Posterior cingulate gyrus (tissue), 11 donors: ENCODE measurements around the gene PLA2G15.

Source experiments
- DNase-seq, 10 donors: peaks; one replicate each; pipeline versions ENCODE4 v3.0.0 to v3.0.0-alpha.2; 2020 to 2021; ENCODE audit warnings: mixed read lengths in 3 of 10
- intact Hi-C: fragments of 100-400 bp; cut with DNase I; formaldehyde crosslinking; loops from one replicate; pipeline ENCODE4 v1.15.1; 2023

PLA2G15 gene

DNA sequence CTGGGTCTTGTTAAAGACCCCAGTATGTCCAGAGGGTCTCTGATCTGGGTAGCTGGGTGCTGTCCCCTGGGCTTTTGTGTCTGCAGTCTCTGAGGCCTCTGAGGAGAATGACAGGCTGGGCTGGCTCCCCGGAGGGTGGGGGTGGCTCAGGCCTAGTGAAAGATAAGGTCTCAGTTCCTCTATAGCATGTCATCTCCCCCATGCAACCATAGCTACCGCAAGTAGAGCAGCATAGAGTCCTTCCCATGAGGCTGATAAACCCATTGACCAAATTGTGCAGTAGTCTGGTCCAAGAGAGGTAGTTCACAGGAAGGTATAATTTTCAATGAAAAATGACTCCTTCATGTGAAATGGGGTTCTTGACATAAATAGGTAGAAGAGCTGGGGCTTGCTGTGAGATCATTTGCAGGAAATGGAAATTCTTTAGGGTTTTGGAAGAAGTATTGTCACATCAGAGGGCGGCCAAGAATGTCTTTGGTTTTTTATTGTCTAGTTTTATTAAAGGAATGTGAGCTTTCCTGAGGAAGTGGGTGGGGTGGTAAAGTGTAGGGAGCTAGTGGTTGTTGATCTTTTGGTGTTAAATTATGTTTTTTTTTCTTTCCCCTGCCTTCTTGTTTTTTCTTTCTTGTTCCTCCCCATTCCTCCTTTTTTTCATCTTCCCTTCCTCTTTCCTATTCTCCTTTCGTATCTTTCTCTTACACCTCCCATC lies 44.6 kb downstream of the PLA2G15 start:
- peak in 1 of 10 donors; percentile 54 for DNase-seq
- intact Hi-C loops = no loop called here

DNA sequence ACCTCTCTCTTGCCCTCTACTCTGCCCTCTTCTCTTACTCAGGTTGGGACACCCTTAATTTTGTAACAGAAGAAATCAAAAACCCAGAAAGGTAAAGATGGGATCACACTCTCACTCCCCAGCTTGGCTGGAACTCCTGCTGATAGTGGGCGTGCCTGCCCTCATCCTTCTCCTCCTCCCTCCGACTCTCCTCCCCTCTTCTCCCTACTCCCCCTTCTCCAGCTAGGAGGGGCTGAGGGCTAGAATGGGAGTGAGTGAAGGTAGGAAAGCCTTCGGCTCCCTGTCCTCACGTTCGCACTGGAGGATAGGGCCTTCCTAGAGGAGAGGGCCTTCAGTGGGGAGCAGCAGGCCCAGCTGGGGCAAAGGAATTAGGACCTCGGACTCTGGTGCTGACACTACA lies 45.3 kb downstream of the PLA2G15 start:
- intact Hi-C loops = no loop called here
- peak in 1 of 10 donors; percentile 57 for DNase-seq

DNA sequence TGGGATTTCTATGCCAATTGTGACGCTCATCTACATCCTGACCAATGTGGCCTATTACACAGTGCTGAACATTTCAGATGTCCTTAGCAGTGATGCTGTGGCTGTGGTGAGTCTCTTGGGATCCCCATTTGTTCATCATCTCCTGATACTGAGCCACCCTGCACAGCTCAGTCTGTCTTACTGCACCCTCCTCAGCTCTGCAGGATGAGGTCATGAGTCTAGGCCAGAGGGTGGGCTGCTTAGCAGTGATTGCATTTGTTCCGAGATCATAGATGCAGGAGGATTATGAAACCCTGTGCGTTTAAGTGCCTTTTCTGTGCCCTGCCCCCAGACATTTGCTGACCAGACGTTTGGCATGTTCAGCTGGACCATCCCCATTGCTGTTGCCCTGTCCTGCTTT lies 46.1 kb downstream of the PLA2G15 start:
- intact Hi-C loops = no loop called here
- no peak for DNase-seq

DNA sequence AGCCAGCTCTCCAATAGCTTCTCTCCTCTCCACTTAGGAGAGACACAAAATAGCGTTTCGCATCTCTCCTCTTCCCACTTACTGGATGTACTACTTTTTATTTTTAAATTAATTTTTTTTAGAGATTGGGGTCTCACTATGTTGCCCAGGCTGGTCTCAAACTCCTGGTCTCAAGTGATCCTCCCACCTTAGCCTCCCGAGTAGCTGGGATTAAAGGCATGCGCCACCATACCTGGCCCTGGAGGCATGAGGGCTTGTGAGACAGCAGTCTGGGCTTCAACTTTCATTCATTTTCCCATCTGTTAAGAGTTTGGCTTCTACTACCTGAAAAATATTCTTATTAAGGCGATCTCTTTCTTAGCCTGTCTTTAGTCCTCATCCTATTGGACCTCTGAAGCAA lies 47.3 kb downstream of the PLA2G15 start:
- intact Hi-C loops = no loop called here
- DNase-seq = peak in 1 of 10 donors; percentile 2

DNA sequence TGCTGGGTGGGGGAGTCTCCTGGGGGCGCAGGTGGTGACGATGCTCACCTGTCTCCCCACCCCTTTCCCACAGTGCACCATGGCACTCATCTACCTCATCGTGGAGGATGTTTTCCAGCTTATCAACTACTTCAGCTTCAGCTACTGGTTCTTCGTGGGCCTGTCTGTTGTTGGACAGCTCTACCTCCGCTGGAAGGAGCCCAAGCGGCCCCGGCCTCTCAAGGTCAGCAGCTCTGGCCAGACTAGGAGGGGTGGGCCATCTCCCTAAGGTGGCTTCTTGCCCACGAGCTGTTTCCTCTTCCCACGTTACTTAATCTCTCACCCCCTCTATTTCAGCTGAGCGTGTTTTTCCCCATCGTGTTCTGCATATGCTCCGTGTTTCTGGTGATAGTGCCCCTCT lies 51.1 kb downstream of the PLA2G15 start:
- intact Hi-C loops = no loop called here
- DNase-seq = peak in 1 of 10 donors; percentile 24

DNA sequence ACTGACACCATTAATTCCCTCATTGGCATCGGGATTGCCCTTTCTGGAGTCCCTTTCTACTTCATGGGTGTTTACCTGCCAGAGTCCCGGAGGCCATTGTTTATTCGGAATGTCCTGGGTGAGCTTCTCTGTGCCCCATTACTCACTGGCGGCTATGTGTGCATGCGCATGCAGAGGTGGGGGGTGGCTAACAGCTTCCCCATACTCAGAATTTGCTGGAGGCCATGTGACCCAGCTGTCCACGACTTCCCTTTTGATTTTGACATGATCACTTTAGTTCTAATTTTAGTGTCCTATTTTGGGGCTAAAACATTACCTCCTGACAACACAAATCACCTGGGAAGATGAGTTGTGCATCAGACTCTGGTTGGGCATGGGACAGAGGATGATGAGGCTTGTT lies 51.5 kb downstream of the PLA2G15 start:
- intact Hi-C loops = no loop called here
- DNase-seq = peak in 1 of 10 donors; percentile 58

DNA sequence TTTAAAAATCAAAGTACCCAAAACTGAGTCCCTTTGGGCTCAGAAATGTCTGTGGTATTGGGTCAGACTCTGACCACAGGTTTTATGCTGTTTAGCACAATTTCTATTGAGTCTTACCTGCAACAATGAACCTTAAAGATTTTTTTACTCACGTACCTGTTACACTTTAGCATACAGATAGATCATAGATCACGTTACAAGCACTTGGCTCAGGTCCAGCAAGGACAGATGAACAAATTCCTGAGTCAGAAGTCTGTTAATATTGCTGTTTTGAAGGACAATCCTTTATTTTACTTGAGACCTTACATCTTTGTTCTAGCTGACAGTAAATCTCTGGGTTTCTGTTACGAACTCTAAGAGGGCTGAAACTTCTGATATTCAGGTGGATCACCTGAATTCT lies 52.7 kb downstream of the PLA2G15 start:
- intact Hi-C loops = no loop called here

DNA sequence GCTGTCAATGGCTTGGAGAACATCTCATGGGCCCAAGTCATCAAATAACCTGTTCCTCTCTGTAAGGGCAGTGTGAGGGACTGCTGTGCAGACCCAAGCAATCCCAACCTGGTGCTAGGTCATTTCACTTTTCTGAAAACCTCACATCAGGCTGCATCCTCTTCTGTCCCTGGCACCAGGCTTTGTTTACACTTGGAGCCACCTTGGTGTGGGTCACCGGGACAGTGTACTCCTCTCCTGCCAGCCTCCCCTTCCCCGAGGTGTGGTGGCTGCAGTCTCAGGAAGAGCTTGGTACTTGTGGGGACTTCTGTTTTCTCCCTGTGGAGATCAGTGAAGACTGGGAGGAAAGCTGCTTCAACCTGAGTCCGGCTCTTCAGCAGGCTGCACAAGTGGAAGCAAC lies 53.1 kb downstream of the PLA2G15 start:
- peak in 1 of 10 donors; percentile 36 for DNase-seq
- intact Hi-C loops = no loop called here

More for the DNA sequence above, 52.7 kb downstream of the PLA2G15 start:
- DNase-seq = no peak

DNA sequence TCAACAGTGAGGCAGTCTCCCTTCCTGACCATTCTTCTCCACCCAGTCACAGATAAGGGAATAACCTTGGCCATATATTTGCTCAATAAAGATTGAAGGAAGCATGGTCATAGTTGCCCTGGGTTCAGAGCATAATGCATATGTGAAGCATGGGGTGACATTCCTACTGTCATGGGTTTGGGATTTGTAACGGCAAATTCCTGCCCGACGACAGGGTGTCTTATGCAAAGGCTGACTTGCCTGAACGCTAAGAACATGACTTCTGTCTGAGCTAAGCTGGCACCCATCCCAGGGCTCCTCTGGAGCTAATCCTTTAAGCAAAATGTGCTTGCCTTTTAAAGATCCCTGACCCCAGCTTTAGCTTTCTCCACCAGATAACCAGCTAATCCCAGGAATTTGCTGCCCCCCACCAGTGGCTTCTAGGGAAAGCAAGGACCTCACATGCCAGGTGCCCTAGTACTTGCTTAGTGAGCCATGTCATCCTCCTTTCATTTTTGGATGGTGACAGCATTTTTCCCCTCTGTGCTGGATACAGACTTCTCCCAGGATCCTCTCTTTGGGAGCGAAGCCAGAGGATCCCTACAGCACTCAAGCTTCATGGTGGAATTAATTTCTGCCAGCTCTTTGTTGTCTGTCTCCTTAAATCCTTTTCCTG lies 53.9 kb downstream of the PLA2G15 start:
- peak in 8 of 10 donors; percentile 17 to 92 (median 50) for DNase-seq
- intact Hi-C loops = no loop called here

DNA sequence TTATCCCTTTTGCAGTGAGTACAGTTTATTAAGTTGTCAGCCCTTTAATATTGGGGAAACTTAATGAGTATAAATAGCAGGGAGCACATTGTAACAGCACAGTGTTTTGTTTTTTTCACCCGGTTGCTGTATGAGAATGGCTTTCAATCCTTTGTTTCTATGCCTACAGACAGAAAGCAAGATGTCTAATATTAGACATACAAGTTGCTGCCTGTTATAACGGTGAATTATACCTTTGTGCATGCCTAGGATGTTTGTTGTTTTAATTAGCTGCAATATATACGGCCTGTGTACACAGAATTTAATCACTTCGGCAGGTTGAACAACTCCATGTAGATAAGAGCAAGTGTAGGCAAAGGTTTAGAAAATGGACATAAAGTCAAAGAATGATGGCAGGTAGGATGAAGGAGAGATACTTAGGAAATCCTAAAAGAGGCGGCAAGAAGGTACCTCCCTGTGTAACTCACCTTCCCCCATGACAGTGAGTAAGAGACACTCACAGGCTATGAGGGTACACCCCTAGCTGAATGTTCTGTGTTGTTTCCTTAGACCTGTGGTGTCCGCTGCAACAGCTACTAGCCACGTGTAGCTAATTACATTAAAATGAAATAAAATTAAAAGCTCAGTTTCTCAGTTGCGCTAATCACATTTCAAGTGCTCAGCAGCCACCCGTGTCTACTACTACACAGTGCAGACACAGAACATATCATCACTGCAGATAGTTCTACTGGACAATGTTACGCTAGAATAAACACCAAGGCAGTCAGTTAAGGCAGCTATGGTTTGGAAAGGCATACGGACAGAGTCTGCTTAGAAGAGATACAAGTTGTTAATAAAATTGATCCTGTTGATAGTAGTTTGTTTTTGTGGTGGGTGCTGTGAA lies 54.6 kb downstream of the PLA2G15 start:
- DNase-seq = no peak

DNA sequence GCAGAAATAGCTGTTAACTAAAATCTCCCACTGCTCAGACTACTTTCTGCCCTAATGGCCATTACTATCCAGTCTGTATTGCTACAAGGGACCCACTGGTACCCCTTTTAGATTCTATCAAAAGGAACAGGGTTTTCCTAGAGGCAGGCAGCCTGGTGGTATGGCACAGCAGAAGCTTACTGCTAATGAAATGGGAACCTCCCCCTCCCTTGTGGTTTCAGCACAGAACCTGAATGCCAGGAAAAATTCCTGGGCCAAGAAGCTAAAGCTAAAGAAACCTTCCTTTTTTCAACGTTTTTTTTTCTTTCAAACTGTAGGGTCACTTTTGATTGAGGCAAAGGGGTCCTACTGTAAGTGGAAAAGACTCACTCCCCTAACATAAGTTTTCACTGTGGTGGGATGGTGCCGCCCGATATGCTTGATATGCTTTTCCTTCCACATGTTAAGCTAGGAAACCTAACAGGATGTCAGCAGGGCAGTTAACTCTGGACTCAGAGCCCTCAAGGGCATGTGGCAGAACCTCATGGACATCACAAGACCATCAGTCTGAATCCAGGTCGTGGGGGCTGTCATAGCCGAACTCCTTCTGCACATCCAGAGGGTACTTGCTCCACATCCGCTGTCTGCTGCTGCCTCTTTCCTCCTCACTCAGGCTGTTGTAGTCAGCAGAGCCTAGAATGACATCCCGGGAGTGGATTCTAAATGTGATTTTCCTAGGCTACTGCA lies 55.7 kb downstream of the PLA2G15 start:
- intact Hi-C loops = no loop called here
- peak in 1 of 10 donors; percentile 36 for DNase-seq

More for the DNA sequence above, 54.6 kb downstream of the PLA2G15 start:
- intact Hi-C loops = no loop called here

DNA sequence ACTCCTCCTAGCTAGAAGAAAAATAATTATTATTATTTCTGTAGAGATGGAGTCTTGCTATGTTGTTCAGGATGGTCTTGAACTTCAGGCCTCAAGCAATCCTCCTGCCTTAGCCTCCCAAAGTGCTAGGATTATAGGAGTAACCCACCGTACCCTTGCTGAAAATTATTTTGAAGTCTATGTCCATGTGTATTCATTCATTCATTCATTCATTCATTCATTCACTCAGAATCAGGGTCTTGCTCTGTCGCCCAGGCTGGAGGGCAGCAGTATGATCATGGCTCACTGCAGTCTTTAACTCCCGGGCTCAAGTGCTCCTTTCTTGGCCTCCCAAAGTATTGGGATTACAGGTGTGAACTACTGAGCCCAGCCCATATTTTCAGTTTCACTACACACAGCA lies 61.5 kb downstream of the PLA2G15 start:
- intact Hi-C loops = no loop called here
- no peak for DNase-seq

DNA sequence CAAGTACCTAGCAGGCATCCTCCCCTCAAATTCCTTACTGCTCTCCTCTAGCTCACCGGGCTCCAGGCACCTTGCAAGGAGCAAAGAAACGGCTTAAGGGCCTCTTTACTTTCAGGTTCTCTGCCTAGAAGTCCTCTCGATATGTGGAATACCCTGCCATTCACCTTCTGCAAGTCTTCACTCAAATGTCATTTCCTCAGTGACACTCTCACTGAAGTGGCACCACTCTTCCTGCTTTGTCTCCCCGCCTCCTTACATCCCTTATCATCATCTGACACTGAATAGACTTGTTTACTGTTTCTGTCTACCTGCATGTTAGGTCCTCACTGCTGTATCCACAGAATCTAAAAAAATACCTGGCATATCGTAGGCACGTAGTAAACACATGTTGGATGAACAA lies 64.6 kb downstream of the PLA2G15 start:
- DNase-seq = no peak
- intact Hi-C loops = loop anchor here (2.0 to 10.0 kb wide), 3 partner anchors 42 to 225 kb away; partner anchors contain the start of genes NFATC3 and PLA2G15

DNA sequence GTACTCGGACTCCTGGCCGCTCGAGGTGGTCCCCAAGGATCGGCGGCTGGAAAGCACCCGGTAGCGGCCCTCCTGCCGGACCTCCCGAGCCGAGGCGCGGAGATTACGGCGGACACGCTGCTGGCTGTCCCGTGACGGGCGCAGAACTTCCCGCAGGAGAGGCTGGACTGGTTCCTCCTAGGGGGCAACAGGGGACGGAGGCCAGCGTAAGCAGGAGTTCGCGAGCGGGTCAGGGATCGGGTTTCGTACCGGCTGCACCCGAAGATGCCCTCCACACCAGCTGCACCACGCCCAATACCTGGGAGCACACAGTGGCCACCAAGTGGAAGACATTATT lies 65.2 kb downstream of the PLA2G15 start:
- peak in 4 of 10 donors; percentile 10 to 82 (median 18) for DNase-seq
- intact Hi-C loops = loop anchor here (2.0 to 10.0 kb wide), 3 partner anchors 43 to 226 kb away; partner anchors contain the start of genes NFATC3 and PLA2G15
